ENCODE measurements around the gene NCKAP5.

Gene NCKAP5

GRCh38 chr2:132948211-132948610 is 620.1 kb downstream of the NCKAP5 start:
- no peak for DNase-seq (ENCODE audit: low read depth)

- peak; percentile 52 for DNase-seq (ENCODE audit: low read depth)
Observed at GRCh38 chr2:132943829-132944228, 624.4 kb downstream of the NCKAP5 start.

DNA sequence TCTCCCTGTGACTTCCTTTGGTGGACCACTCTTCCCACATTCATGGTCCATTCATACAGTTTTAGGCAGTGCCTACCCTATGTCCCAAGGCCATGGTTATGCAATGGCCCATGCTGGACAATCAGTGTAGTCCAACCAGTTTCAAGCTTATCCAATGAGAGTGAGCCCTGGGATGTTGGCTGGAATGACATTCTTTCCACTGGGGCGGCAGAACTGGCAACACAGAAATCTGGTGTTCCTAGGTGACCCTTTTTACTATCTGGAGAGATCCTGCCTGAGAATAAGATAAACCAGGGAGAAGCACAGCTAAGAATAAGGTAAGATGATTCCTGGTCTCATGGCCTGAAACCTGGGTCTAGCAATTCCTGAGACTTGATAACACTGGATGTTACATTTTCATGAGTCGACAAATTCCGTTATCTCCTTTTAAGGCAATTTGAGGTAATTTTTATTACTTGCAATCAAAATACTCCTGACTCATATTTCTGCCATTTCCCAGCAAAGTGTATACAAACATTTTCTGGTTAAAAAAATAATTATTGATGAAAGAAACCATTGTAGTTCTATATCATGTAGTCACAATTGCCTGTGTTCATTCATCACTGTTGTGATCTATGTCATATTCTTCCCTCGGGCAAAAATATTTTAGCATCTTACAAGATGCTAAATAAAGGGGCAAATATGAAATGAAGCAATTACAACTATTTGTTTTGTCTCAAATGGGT is 626.8 kb downstream of the NCKAP5 start:
- peak; percentile 5 for DNase-seq (ENCODE audit: low read depth)

- DNase-seq (ENCODE audit: low read depth) = peak; percentile 71
Observed at GRCh38 chr2:132937629-132938028, 630.6 kb downstream of the NCKAP5 start.

GRCh38 chr2:132936791-132937190 is 631.5 kb downstream of the NCKAP5 start:
- no peak for DNase-seq (ENCODE audit: low read depth)

- DNase-seq (ENCODE audit: low read depth) = peak; percentile 50
Observed at GRCh38 chr2:132936261-132936660, 632.0 kb downstream of the NCKAP5 start.

DNA sequence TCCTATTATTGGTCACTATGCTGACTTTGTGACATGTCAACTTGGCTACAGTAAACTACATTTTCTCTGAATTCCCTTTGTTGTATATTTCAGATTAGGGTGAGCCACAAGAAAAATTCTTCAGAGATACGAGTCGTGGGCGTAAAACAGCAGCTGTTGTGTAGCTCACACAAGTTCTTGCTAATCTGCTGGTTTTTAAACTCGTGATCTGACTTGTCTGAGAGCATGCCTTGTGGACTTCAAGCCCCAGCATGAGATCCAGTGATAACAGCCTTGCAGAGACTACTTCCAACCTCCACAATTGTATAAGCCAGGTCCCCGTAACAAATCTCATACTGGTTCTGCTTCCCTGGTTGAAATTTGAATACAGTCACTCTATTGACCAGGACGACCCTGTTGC is 638.5 kb downstream of the NCKAP5 start:
- DNase-seq (ENCODE audit: low read depth) = no peak

DNA sequence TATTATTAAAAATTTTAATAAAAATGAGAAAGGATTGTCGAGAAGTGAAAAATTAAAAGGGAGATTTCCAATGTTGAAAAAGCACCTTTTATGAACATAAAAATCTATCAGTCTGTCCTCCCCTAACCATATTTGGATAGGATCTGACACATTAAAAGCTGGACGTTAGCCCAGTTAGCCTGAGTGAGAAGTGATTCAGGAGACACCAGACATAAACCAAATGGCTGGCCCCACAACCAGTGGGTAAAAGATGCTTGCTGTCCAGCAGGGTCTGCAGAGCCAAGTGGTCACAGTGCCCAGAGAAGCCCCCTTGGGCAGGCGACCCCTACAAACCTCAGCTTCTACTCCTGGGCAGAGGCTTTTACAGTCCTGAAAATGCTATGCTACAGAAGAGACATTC is 644.5 kb downstream of the NCKAP5 start:
- DNase-seq (ENCODE audit: low read depth) = peak; percentile 79

DNA sequence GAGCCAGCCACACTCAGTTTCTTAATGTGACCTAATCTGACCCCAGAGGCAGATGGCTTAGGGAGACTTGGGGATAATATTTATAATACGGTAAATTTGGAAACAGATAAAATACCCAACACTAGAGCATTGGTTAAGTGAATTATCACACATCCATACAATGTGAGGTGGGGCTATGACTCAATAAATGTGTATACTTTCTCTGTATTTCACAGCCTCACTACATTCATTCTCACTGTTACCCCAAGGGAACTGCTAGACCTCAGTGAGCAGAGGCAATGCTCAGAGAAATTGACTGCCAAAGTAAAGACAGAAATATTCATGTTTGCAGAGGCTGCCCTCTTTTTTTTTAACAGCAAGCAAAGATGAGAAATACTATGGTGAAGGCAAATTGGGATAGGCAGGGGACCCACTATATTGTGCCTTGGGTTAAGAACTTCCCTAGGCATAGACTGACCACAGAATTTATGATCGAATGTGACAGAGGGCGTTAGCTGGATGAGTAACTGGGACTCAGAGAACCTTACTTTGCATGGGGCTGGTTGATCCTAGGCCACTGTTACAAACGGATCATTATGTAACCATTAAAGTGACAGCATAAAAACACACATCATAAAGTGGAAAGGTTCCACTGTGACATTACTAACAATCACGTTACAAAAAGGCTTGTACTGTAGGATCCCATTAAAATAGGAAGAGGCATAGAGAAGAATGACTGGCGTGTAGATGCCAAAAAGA is 652.3 kb downstream of the NCKAP5 start:
- DNase-seq (ENCODE audit: low read depth) = no peak

DNA sequence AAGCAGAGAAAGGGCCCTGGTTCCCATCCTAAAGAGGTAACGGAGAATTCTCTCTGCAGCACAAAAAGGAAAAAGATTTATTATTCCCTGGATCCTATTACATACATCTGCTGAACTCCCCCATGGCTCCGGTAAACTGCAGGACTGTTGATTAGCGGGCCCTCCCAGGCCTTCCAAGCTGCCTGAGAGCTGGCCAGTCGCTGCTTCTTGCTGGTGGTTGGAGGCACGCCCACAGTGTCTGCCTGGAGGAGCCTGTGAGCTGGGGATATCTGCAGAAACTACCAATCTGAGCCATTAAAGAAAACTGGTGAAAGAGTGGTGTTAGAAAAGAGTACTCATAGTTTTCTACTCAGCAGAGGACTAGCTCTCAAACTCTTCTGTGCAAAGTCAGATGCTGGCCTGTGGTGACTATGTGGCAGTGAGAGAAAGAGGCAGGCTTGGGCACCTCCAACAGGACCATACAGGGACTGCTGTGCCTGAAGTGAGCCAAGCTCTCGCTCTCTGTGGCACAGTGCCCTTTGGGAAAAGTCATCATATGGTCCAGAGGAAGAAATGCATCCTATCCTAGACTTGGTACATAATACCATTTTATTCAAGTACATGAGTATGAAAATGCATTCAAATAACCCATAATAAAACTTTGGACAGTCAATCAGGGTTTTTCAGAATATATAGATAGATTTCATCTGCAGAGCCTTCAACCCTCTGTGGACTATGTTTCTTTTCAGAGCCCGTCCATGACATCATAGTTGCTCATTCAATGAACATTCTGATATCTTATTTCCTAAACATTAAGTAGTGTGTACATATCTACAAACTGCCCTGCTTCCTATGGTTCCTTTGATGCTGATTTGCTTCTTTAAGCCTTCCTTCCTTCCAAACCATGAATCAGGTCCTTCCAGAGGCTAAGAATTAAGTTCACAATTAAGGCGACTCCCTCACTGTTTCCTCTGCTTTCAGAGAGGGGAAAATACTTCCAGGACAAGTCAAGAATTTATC is 656.2 kb downstream of the NCKAP5 start:
- DNase-seq (ENCODE audit: low read depth) = peak; percentile 18

GRCh38 chr2:132910432-132910831 is 657.8 kb downstream of the NCKAP5 start:
- DNase-seq (ENCODE audit: low read depth) = no peak

- DNase-seq (ENCODE audit: low read depth) = peak; percentile 48
Observed at GRCh38 chr2:132909427-132909826, 658.8 kb downstream of the NCKAP5 start.

DNA sequence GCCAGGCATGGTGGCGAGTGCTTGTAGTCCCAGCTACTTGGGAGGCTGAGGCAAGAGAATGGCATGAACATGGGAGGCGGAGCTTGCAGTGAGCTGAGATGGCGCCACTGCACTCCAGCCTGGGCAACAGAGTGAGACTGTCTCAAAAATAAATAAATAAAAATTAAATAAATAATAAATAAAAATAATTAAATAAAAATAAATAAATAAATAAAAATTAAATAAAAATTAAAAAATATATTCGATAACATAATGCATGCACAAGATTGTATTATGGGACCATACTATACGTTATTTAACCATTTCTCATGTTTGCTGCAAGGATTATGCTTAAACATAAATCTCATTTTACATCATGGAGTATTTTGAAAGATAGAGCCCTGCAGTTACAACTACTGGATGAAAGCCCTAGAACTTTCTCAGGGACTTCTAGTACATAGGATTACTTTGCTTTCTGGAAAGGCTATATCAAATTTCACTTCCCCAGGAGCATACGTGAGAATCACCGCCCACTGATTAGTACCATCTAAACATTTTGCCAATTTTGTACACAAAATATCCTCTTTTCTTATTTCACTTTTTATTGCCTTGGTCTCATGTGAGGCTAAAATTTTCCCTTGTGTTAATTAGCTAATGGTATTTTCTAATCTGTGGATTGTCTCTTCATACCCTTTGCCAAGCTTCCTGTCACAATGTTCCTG is 664.0 kb downstream of the NCKAP5 start:
- no peak for DNase-seq (ENCODE audit: low read depth)

- DNase-seq (ENCODE audit: low read depth) = peak; percentile 30
Observed at GRCh38 chr2:132902626-132903025, 665.6 kb downstream of the NCKAP5 start.

- DNase-seq (ENCODE audit: low read depth) = no peak
Observed at GRCh38 chr2:132901661-132902060, 666.6 kb downstream of the NCKAP5 start.

GRCh38 chr2:132897111-132897510 is 671.2 kb downstream of the NCKAP5 start:
- DNase-seq (ENCODE audit: low read depth) = no peak

- no peak for DNase-seq (ENCODE audit: low read depth)
Observed at GRCh38 chr2:132896073-132896472, 672.2 kb downstream of the NCKAP5 start.

- DNase-seq (ENCODE audit: low read depth) = peak; percentile 46
Observed at GRCh38 chr2:132891498-132891897, 676.8 kb downstream of the NCKAP5 start.

DNA sequence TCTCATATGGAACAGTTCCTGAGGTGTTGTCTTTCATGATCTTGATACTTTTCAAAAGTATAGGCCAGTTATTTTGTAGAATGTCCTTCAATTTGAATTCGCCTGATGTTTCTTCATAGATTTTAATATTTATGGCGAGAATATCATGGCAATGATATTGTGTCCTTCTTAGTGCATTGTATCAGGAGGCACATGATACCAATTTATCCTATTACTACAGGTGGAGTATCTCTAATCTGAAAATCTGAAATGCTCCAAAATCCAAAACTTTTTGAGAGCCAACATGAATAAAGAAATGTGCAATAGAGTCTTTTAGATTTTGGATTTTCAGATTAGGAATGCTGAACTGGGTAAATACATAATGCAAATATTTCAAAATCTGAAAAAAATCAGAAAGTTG is 681.7 kb downstream of the NCKAP5 start:
- no peak for DNase-seq (ENCODE audit: low read depth)

GRCh38 chr2:132884705-132885104 is 683.6 kb downstream of the NCKAP5 start:
- DNase-seq (ENCODE audit: low read depth) = no peak

GRCh38 chr2:132884292-132884691 is 684.0 kb downstream of the NCKAP5 start:
- no peak for DNase-seq (ENCODE audit: low read depth)

- DNase-seq (ENCODE audit: low read depth) = no peak
Observed at GRCh38 chr2:132883430-132883829, 684.8 kb downstream of the NCKAP5 start.
